SK-N-SH treated with all-trans-retinoic acid at 6 μM for 48 hours (cell line): Measurements from ENCODE around the gene EIF3M.

Experiments
- BACH2 ChIP-seq: fragments of 250-450 bp; sonication (Bioruptor Pico); IDR thresholded peaks from 2 replicates; pipeline ENCODE4 v1.9.0; 2021; ENCODE audit warnings: mild to moderate bottlenecking, borderline replicate concordance
- CSDC2 ChIP-seq: fragments of 250-450 bp; sonication (Bioruptor Pico); IDR thresholded peaks from 2 replicates; pipeline ENCODE4 v1.5.0; 2020; ENCODE audit warnings: mild to moderate bottlenecking, moderate library complexity
- CSRNP3 ChIP-seq: fragments of 250-450 bp; sonication (Bioruptor Pico); IDR thresholded peaks from 2 replicates; pipeline ENCODE4 v1.5.1; 2021; ENCODE audit warnings: mild to moderate bottlenecking, moderate library complexity
- ISL1 ChIP-seq: fragments of 250-450 bp; sonication (Bioruptor Pico); IDR thresholded peaks from 2 replicates; pipeline ENCODE4 v2.1.2; 2022; ENCODE audit warnings: mild to moderate bottlenecking, moderate library complexity
- PATZ1 ChIP-seq: fragments of 250-450 bp; sonication (Bioruptor Pico); IDR thresholded peaks from 2 replicates; pipeline ENCODE4 v1.8.0; 2020; ENCODE audit warnings: mild to moderate bottlenecking, moderate library complexity, borderline replicate concordance
- PPARA ChIP-seq: fragments of 250-450 bp; sonication (Bioruptor Pico); IDR thresholded peaks from 2 replicates; pipeline ENCODE4 v1.5.0; 2020; ENCODE audit warnings: mild to moderate bottlenecking, borderline replicate concordance
- ZNF70 ChIP-seq: fragments of 450-650 bp; formaldehyde crosslinking; IDR thresholded peaks from 2 replicates; pipeline ENCODE4 v1.5.0; 2020; ENCODE audit warnings: mild to moderate bottlenecking, moderate library complexity

GRCh38 chr11:32597921-32598320 is 14.3 kb downstream of the EIF3M start:
- TF ChIP-seq ZNF70 (CRISPR knock-in tag) (no peak), BACH2 (CRISPR knock-in tag) (no peak), ISL1 (CRISPR knock-in tag) (no peak), CSRNP3 (CRISPR knock-in tag) (no peak), CSDC2 (no peak), PPARA (no peak), PATZ1 (no peak)
